Left renal cortex interstitium (tissue), 4 donors: ENCODE measurements around the gene COL18A1. TPM values are rescaled to one million over a fixed set of nuclear protein-coding genes. Genes with fewer than 3 reads are reported as not detected.

Experiments
- DNase-seq, 4 donors: peaks; one replicate each; pipeline ENCODE4 v3.0.0-alpha.2; 2013; ENCODE audit warnings: low read depth in 4 of 4, low spot score in 2 of 4, missing footprints in 1 of 4
- polyA plus RNA-seq, 4 donors: library from polyadenylated mRNA; unstranded; fragments of 120-200 nt; gene quantifications; one replicate each; pipeline ENCODE4 v1.2.1, GENCODE V29; 2013; ENCODE audit not compliant: insufficient read length in 4 of 4

Gene COL18A1
- polyA plus RNA-seq, 4 donors: 103 to 225 (median 190) TPM

- DNase-seq: no peak
Observed at GRCh38 chr21:45451771-45452182, 46.8 kb downstream of the COL18A1 start.

GRCh38 chr21:45452696-45453307 lies 47.8 kb downstream of the COL18A1 start:
- no peak for DNase-seq

GRCh38 chr21:45453308-45453950 lies 48.5 kb downstream of the COL18A1 start:
- DNase-seq: no peak

- DNase-seq: no peak
Observed at GRCh38 chr21:45454060-45454925, 49.3 kb downstream of the COL18A1 start.

GRCh38 chr21:45454926-45455673 lies 50.1 kb downstream of the COL18A1 start:
- DNase-seq: no peak

GRCh38 chr21:45455674-45456583 lies 51.0 kb downstream of the COL18A1 start:
- no peak for DNase-seq

GRCh38 chr21:45456584-45457160 lies 51.7 kb downstream of the COL18A1 start:
- DNase-seq: no peak

GRCh38 chr21:45457161-45457831 lies 52.3 kb downstream of the COL18A1 start:
- no peak for DNase-seq

- DNase-seq: no peak
Observed at GRCh38 chr21:45457832-45458172, 52.8 kb downstream of the COL18A1 start.

- DNase-seq: no peak
Observed at GRCh38 chr21:45458281-45459170, 53.6 kb downstream of the COL18A1 start.

- no peak for DNase-seq
Observed at GRCh38 chr21:45459171-45460010, 54.4 kb downstream of the COL18A1 start.

- DNase-seq: no peak
Observed at GRCh38 chr21:45460011-45460565, 55.1 kb downstream of the COL18A1 start.

- no peak for DNase-seq
Observed at GRCh38 chr21:45460611-45461368, 55.8 kb downstream of the COL18A1 start.

GRCh38 chr21:45461369-45461750 lies 56.4 kb downstream of the COL18A1 start:
- no peak for DNase-seq

GRCh38 chr21:45461806-45462341 lies 56.9 kb downstream of the COL18A1 start:
- no peak for DNase-seq

- DNase-seq: no peak
Observed at GRCh38 chr21:45463871-45464270, 58.9 kb downstream of the COL18A1 start.
